NCI-H69 (cell line): Measurements from ENCODE around the gene KCNMA1.

Source experiments
- DNase-seq: peaks from one replicate; lab custom pipeline; 2025; lab: John Stamatoyannopoulos, UW

The KCNMA1 gene

GRCh38 chr10:77300682-77301302 lies 336.8 kb downstream of the KCNMA1 start:
- DNase-seq: no peak

- no peak for DNase-seq
Measured at GRCh38 chr10:77299320-77299719, 338.3 kb downstream of the KCNMA1 start.

GRCh38 chr10:77297393-77297739 lies 340.2 kb downstream of the KCNMA1 start:
- peak; percentile 71 for DNase-seq

- peak; percentile 30 for DNase-seq
Measured at GRCh38 chr10:77296534-77297392, 340.8 kb downstream of the KCNMA1 start.

GRCh38 chr10:77293773-77294172 lies 343.8 kb downstream of the KCNMA1 start:
- DNase-seq: peak; percentile 50

- DNase-seq: no peak
Measured at GRCh38 chr10:77293347-77293746, 344.3 kb downstream of the KCNMA1 start.

GRCh38 chr10:77291596-77292505 lies 345.8 kb downstream of the KCNMA1 start:
- no peak for DNase-seq

- DNase-seq: no peak
Measured at GRCh38 chr10:77290528-77291155, 347.0 kb downstream of the KCNMA1 start.

- no peak for DNase-seq
Measured at GRCh38 chr10:77289790-77290189, 347.8 kb downstream of the KCNMA1 start.

- no peak for DNase-seq
Measured at GRCh38 chr10:77289027-77289501, 348.5 kb downstream of the KCNMA1 start.

- peak; percentile 47 for DNase-seq
Measured at GRCh38 chr10:77287647-77288120, 349.9 kb downstream of the KCNMA1 start.

GRCh38 chr10:77286531-77287508 lies 350.8 kb downstream of the KCNMA1 start:
- DNase-seq: peak; percentile 84

GRCh38 chr10:77285529-77286182 lies 352.0 kb downstream of the KCNMA1 start:
- peak; percentile 15 for DNase-seq

- DNase-seq: no peak
Measured at GRCh38 chr10:77284797-77285196, 352.8 kb downstream of the KCNMA1 start.

- no peak for DNase-seq
Measured at GRCh38 chr10:77283326-77283725, 354.3 kb downstream of the KCNMA1 start.

- DNase-seq: no peak
Measured at GRCh38 chr10:77282163-77282562, 355.4 kb downstream of the KCNMA1 start.

- DNase-seq: no peak
Measured at GRCh38 chr10:77281719-77282118, 355.9 kb downstream of the KCNMA1 start.

- DNase-seq: peak; percentile 47
Measured at GRCh38 chr10:77279207-77279606, 358.4 kb downstream of the KCNMA1 start.

- DNase-seq: peak; percentile 25
Measured at GRCh38 chr10:77274046-77274795, 363.4 kb downstream of the KCNMA1 start.
